H1 (cell line): Measurements from ENCODE around the gene RREB1. TPM values are rescaled to one million over a fixed set of nuclear protein-coding genes. Genes with fewer than 3 reads are reported as not detected.

ENCODE experiments used
- CTCF ChIA-PET: fragments of 300-600 bp; sonication (Branson Sonifier 250); formaldehyde crosslinking; loops from one replicate; lab custom pipeline; 2021; ENCODE audit not compliant: partially characterized antibody; lab: Charles Lee
- POLR2A ChIA-PET: fragments of 300-600 bp; sonication (Branson Sonifier 250); formaldehyde crosslinking; loops from one replicate; lab custom pipeline; 2021; ENCODE audit warnings: inconsistent platforms; ENCODE audit not compliant: partially characterized antibody; lab: Charles Lee
- DNase-seq, 2 experiments: peaks; one replicate each; pipeline versions ENCODE4 v3.0.0 to v3.0.0-alpha.2; 2010 to 2022; ENCODE audit warnings: low spot score in 2 of 2, low read depth in 1 of 2, mixed read lengths in 1 of 2
- FAIRE-seq: peaks from 2 replicates; lab custom pipeline; 2011; peaks lifted over from hg19 to GRCh38; lab: Jason Lieb, UNC
- H2AFZ ChIP-seq: 2 replicates; pipeline ENCODE4 v1.8.1; 2012; ENCODE audit warnings: low read length, inconsistent platforms
- H2AK5ac ChIP-seq: 2 replicates; pipeline ENCODE4 v1.6.1; 2013; ENCODE audit warnings: low read depth, low read length
- H2BK120ac ChIP-seq: replicated peaks from 2 replicates; pipeline ENCODE3; 2013; ENCODE audit warnings: low read depth, low read length, inconsistent platforms
- H2BK12ac ChIP-seq: 2 replicates; pipeline ENCODE4 v1.6.1; 2013; ENCODE audit warnings: low read depth, low read length
- H2BK15ac ChIP-seq: 2 replicates; pipeline ENCODE4 v1.6.1; 2013; ENCODE audit warnings: low read length
- H2BK20ac ChIP-seq: 2 replicates; pipeline ENCODE4 v1.6.1; 2013; ENCODE audit warnings: low read length
- H2BK5ac ChIP-seq: 2 replicates; pipeline ENCODE4 v1.6.1; 2013; ENCODE audit warnings: low read depth, low read length
- H3K14ac ChIP-seq: 2 replicates; pipeline ENCODE4 v1.6.1; 2013; ENCODE audit warnings: inconsistent platforms; ENCODE audit not compliant: insufficient read length
- H3K18ac ChIP-seq: 2 replicates; pipeline ENCODE4 v1.6.1; 2013; ENCODE audit warnings: low read length; ENCODE audit errors: extremely low read depth
- H3K23ac ChIP-seq: 2 replicates; pipeline ENCODE4 v1.6.1; 2013; ENCODE audit warnings: inconsistent platforms; ENCODE audit not compliant: insufficient read length
- H3K23me2 ChIP-seq: 2 replicates; pipeline ENCODE4 v1.6.1; 2013; ENCODE audit warnings: low read depth, low read length
- H3K27ac ChIP-seq: 2 replicates; pipeline ENCODE4 v1.6.1; 2011; ENCODE audit warnings: low read depth, low read length, inconsistent platforms
- H3K27me3 ChIP-seq, 4 experiments: replicated peaks in 1 of 4; 1 replicate in 1 of 4; 2 replicates in 3 of 4; pipeline versions ENCODE4 v1.6.1 to v1.8.1; 2011 to 2013; ENCODE audit warnings: low read length in 3 of 4, mild to moderate bottlenecking in 3 of 4, inconsistent platforms in 2 of 4, mixed read lengths in 2 of 4, moderate library complexity in 1 of 4; ENCODE audit not compliant: control insufficient read depth in 3 of 4, insufficient read depth in 3 of 4; ENCODE audit errors: extremely low read depth in 1 of 4
- H3K36me3 ChIP-seq, 4 experiments: 2 replicates each; pipeline versions ENCODE4 v1.6.1 to v1.8.1; 2011 to 2013; ENCODE audit warnings: mild to moderate bottlenecking in 4 of 4, low read length in 3 of 4, moderate library complexity in 2 of 4, control low read depth in 1 of 4, inconsistent platforms in 1 of 4; ENCODE audit not compliant: insufficient read depth in 4 of 4, control insufficient read depth in 2 of 4
- H3K4ac ChIP-seq: replicated peaks from 2 replicates; pipeline ENCODE3; 2013; ENCODE audit warnings: low read length, low read depth, mixed read lengths, inconsistent platforms; ENCODE audit not compliant: insufficient read length
- H3K4me1 ChIP-seq, 4 experiments: replicated peaks in 1 of 4; 1 replicate in 1 of 4; 2 replicates in 3 of 4; pipeline versions ENCODE4 v1.6.1 to v1.8.1; 2011 to 2013; ENCODE audit warnings: low read length in 3 of 4, inconsistent platforms in 2 of 4, mixed read lengths in 1 of 4; ENCODE audit not compliant: insufficient read depth in 4 of 4, control insufficient read depth in 3 of 4
- H3K4me2 ChIP-seq, 2 experiments: 2 replicates each; pipeline versions ENCODE4 v1.6.1 to v1.8.1; 2011 to 2013; ENCODE audit warnings: low read depth in 2 of 2, low read length in 2 of 2, control low read depth in 1 of 2, inconsistent platforms in 1 of 2, mild to moderate bottlenecking in 1 of 2; ENCODE audit not compliant: insufficient read depth in 1 of 2
- H3K4me3 ChIP-seq, 4 experiments: fragments of 200-600, 300-600 bp in 1 of 4; sonication (generic), shearing (Covaris generic), sonication (Bioruptor Twin) in 1 of 4; 2 replicates each; pipeline versions ENCODE4 v1.5.1 to v1.8.1; 2011 to 2016; ENCODE audit warnings: low read length in 4 of 4, low read depth in 3 of 4, control low read depth in 2 of 4, inconsistent platforms in 2 of 4, mild to moderate bottlenecking in 2 of 4, mixed read lengths in 1 of 4, moderate library complexity in 1 of 4; ENCODE audit not compliant: insufficient read depth in 2 of 4; ENCODE audit errors: extremely low read depth in 1 of 4
- H3K56ac ChIP-seq: replicated peaks from 2 replicates; pipeline ENCODE3; 2013; ENCODE audit warnings: low read depth, mild to moderate bottlenecking, mixed read lengths, low read length, inconsistent platforms; ENCODE audit not compliant: insufficient read length
- H3K79me1 ChIP-seq: 2 replicates; pipeline ENCODE4 v1.6.1; 2013; ENCODE audit warnings: low read depth, low read length, control low read depth
- H3K79me2 ChIP-seq, 2 experiments: 2 replicates each; pipeline versions ENCODE4 v1.6.1 to v1.8.1; 2012 to 2013; ENCODE audit warnings: low read length in 2 of 2, mild to moderate bottlenecking in 2 of 2, inconsistent platforms in 1 of 2; ENCODE audit not compliant: insufficient read depth in 2 of 2, control insufficient read depth in 1 of 2
- H3K9ac ChIP-seq, 4 experiments: replicated peaks in 1 of 4; 1 replicate in 1 of 4; 2 replicates in 3 of 4; pipeline versions ENCODE4 v1.6.1 to v1.8.1; 2011 to 2013; ENCODE audit warnings: low read depth in 3 of 4, low read length in 3 of 4, control low read depth in 2 of 4, mild to moderate bottlenecking in 2 of 4, moderate library complexity in 2 of 4, inconsistent platforms in 1 of 4; ENCODE audit errors: extremely low read depth in 1 of 4
- H3K9me3 ChIP-seq, 2 experiments: 2 replicates each; pipeline versions ENCODE4 v1.6.1 to v1.8.1; 2012 to 2013; ENCODE audit warnings: mild to moderate bottlenecking in 2 of 2, moderate library complexity in 2 of 2, control low read depth in 1 of 2, inconsistent platforms in 1 of 2, low read depth in 1 of 2, low read length in 1 of 2, mixed read lengths in 1 of 2; ENCODE audit not compliant: insufficient read depth in 2 of 2
- H4K20me1 ChIP-seq, 2 experiments: replicated peaks in 1 of 2; 2 replicates each; pipeline versions ENCODE3 to v1.8.1; 2011 to 2013; ENCODE audit warnings: inconsistent platforms in 2 of 2, low read length in 2 of 2, mild to moderate bottlenecking in 1 of 2; ENCODE audit not compliant: insufficient read depth in 2 of 2, control insufficient read depth in 1 of 2
- H4K5ac ChIP-seq: 2 replicates; pipeline ENCODE4 v1.6.1; 2013; ENCODE audit warnings: low read length, low read depth, mixed read lengths, inconsistent platforms; ENCODE audit not compliant: insufficient read length
- H4K8ac ChIP-seq: 2 replicates; pipeline ENCODE4 v1.8.0; 2013; ENCODE audit warnings: mild to moderate bottlenecking, moderate library complexity, low read length, inconsistent platforms; ENCODE audit not compliant: insufficient read depth; ENCODE audit errors: extremely low read depth
- H4K91ac ChIP-seq: replicated peaks from 2 replicates; pipeline ENCODE3; 2013; ENCODE audit warnings: low read length, mixed read lengths, inconsistent platforms; ENCODE audit not compliant: insufficient read length
- HDAC2 ChIP-seq, 2 experiments: fragments of 300-600 bp in 1 of 2; sonication (generic) in 1 of 2; IDR thresholded peaks; 2 replicates each; pipeline ENCODE4 v1.6.1; 2011 to 2012; ENCODE audit warnings: low read depth in 2 of 2, low read length in 2 of 2, mild to moderate bottlenecking in 2 of 2, moderate library complexity in 2 of 2, borderline replicate concordance in 1 of 2, inconsistent platforms in 1 of 2
- KDM5A ChIP-seq: fragments of 200-600 bp; IDR thresholded peaks from 2 replicates; pipeline ENCODE4 v1.7.1; 2012; ENCODE audit warnings: mild to moderate bottlenecking, low read length, inconsistent platforms, mixed read lengths
- RXRA ChIP-seq: IDR thresholded peaks from 2 replicates; pipeline ENCODE4 v1.6.1; 2011; ENCODE audit warnings: low read depth, mild to moderate bottlenecking, low read length, moderate library complexity; ENCODE audit not compliant: insufficient read depth
- YY1 ChIP-seq: IDR thresholded peaks from 2 replicates; pipeline ENCODE4 v1.6.1; 2011; ENCODE audit warnings: low read depth, mild to moderate bottlenecking, low read length
- WGBS, 2 experiments: shearing (Covaris generic) in 1 of 2; methylation state at CpG; one replicate each; pipeline versions ENCODE4 v1.1.6 to v1.1.7; 2013 to 2015; ENCODE audit warnings: low lambda C conversion rate in 2 of 2, mixed read lengths in 2 of 2, inconsistent platforms in 1 of 2, low coverage in 1 of 2, missing lambda C conversion rate in 1 of 2; ENCODE audit not compliant: insufficient replicate concordance in 2 of 2, insufficient coverage in 1 of 2, insufficient read length in 1 of 2; ENCODE audit errors: extremely low coverage in 1 of 2, missing lambda C conversion rate in 1 of 2; 5-methylcytosine and 5-hydroxymethylcytosine counted together
- polyA plus RNA-seq, 7 experiments: library from polyadenylated mRNA; depleted of rRNA in 3 of 7; stranded (reverse) in 5 of 7; unstranded in 2 of 7; fragments of >200 nt in 5 of 7; fragments of 200-250 nt in 2 of 7; gene quantifications; 1 replicate in 5 of 7; 2 replicates in 1 of 7; 4 replicates in 1 of 7; pipeline versions ENCODE4 v1.2.1 to v1.2.3, GENCODE V29; 2011 to 2013; ENCODE audit warnings: missing spikeins in 2 of 7, mixed read lengths in 2 of 7
- total RNA-seq: library from RNA; stranded (reverse); fragmentation: NEBNext Ultra II Directional; extraction: Animal tissue kit (Norgen Biotek cat#: 25700); gene quantifications from 2 replicates; pipeline ENCODE4 v1.2.1, GENCODE V29; 2021

RREB1 gene
- total and polyA plus RNA-seq, 2 of the 8 experiments (the other 6 are each of a cell fraction or from before 2014, with no cell fraction given), result 3.9 to 34.7 TPM

GRCh38 chr6:7235712-7236305, 128.0 kb downstream of the RREB1 start:
- Histone ChIP-seq H4K91ac (no peak overlapping the region), H3K23ac (no peak overlapping the region), H3K4me2 (no peak overlapping the region), H3K79me2 (no peaks in the 10 kb centered on the region), H2BK12ac (no peak overlapping the region), H4K20me1 (no peaks in the 10 kb centered on the region), H4K5ac (no peak overlapping the region), H3K4me1 (peaks cover 0 to 4% (median 2%) of the 10 kb centered on the region in 4 experiments; a peak in 4 of 7 replicates), H3K27ac (no peak overlapping the region), H3K14ac (no peak overlapping the region), H3K9me3 (no peaks in the 10 kb centered on the region), H3K23me2 (no peaks in the 10 kb centered on the region), H3K79me1 (peaks cover 4% of the 10 kb centered on the region; the same call in 1 of the 2 replicates), H3K4me3 (no peak overlapping the region), H3K36me3 (peaks cover 0 to 11% (median 4%) of the 10 kb centered on the region in 4 experiments; a peak in 2 of 8 replicates), H2BK20ac (no peak overlapping the region), H3K4ac (no peak overlapping the region), H4K8ac (no peak overlapping the region), H2AK5ac (no peak overlapping the region), H3K56ac (no peak overlapping the region), H3K27me3 (no peaks in the 10 kb centered on the region), H3K18ac (no peak overlapping the region), H2BK5ac (no peak overlapping the region), H3K9ac (no peak overlapping the region; a peak in 1 of 7 replicates), H2AFZ (no peak overlapping the region), H2BK15ac (no peak overlapping the region), H2BK120ac (no peak overlapping the region)
- WGBS, 2 experiments, result 88% methylated on average over 9 of the region's 9 CpGs; no CpG with 5 or more reads in 1 of the 2 experiments
- TF ChIP-seq RXRA, result no peak
- no peak for TF ChIP-seq KDM5A
- TF ChIP-seq YY1, result no peak
- no peak for TF ChIP-seq HDAC2 (IDR thresholded peaks at IDR 0.05; ENCODE audit: borderline replicate concordance in 1 of 2, low read depth in 2 of 2, low read length in 2 of 2)
- POLR2A ChIA-PET, result interaction anchor here (1.3 kb wide), 1 partner anchor 38 kb away, joined by 3 read pairs; no protein-coding TSS in a partner anchor
- CTCF ChIA-PET, result interaction anchor here (1.5 to 3.7 kb wide), 5 partner anchors 10 to 448 kb away, joined by 4 to 16 read pairs (median 9); no protein-coding TSS in a partner anchor
- FAIRE-seq (no peak), DNase-seq (no peak)
